Smooth muscle cell (in vitro differentiated cells): ENCODE data around the gene ZG16. TPM values are rescaled to one million over a fixed set of nuclear protein-coding genes. Genes with fewer than 3 reads are reported as not detected.
A peak's percentile ranks its signal among the peaks of the same experiment; 100 is the strongest.

Experiments
- DNase-seq: peaks from one replicate; lab custom pipeline; 2025; ENCODE audit not compliant: unreplicated experiment; lab: John Stamatoyannopoulos, UW
- H2AFZ ChIP-seq: fragments of 200-600 bp; sonication (generic); 2 replicates; pipeline ENCODE4 v1.6.0; 2016; ENCODE audit warnings: antibody characterized with exemption, low read depth, mild to moderate bottlenecking
- H3F3A ChIP-seq: fragments of 200-600 bp; sonication (generic); 2 replicates; pipeline ENCODE4 v1.6.0; 2017; ENCODE audit warnings: antibody characterized with exemption, low read depth
- H3K27ac ChIP-seq: fragments of 200-600 bp; sonication (generic); 2 replicates; pipeline ENCODE4 v1.5.1; 2016; ENCODE audit warnings: low read depth, mild to moderate bottlenecking
- H3K27me3 ChIP-seq: fragments of 200-600 bp; sonication (generic); 2 replicates; pipeline ENCODE4 v1.6.1; 2016; ENCODE audit warnings: low read depth, mild to moderate bottlenecking
- H3K36me3 ChIP-seq: fragments of 200-600 bp; sonication (generic); 2 replicates; pipeline ENCODE4 v1.5.1; 2016; ENCODE audit warnings: low read depth
- H3K4me1 ChIP-seq: fragments of 200-600 bp; sonication (generic); 2 replicates; pipeline ENCODE4 v1.5.1; 2016; ENCODE audit warnings: low read depth
- H3K4me2 ChIP-seq: fragments of 200-600 bp; sonication (generic); 2 replicates; pipeline ENCODE4 v1.6.0; 2016; ENCODE audit warnings: mild to moderate bottlenecking
- H3K4me3 ChIP-seq: fragments of 200-600 bp; sonication (generic); 2 replicates; pipeline ENCODE4 v1.5.1; 2016; ENCODE audit warnings: mild to moderate bottlenecking
- H3K79me2 ChIP-seq: fragments of 200-600 bp; sonication (generic); 2 replicates; pipeline ENCODE4 v1.6.0; 2016; ENCODE audit warnings: low read depth, mild to moderate bottlenecking
- H3K9ac ChIP-seq: fragments of 200-600 bp; sonication (generic); 2 replicates; pipeline ENCODE4 v1.6.0; 2016; ENCODE audit warnings: low read depth
- H3K9me3 ChIP-seq: fragments of 200-600 bp; sonication (generic); replicated peaks from 2 replicates; pipeline ENCODE4 v1.5.1; 2016; ENCODE audit warnings: low read depth
- H4K20me1 ChIP-seq: fragments of 200-600 bp; sonication (generic); 2 replicates; pipeline ENCODE4 v1.6.0; 2016; ENCODE audit warnings: low read depth
- WGBS: methylation state at CpG from one replicate; pipeline ENCODE4 v1.1.7; 2016; ENCODE audit warnings: low lambda C conversion rate; 5-methylcytosine and 5-hydroxymethylcytosine counted together
- polyA plus RNA-seq: library from polyadenylated mRNA; unstranded; fragments of >200 nt; fragmentation: Nextera tagmentation; extraction: Ambion mirVana; gene quantifications from 2 replicates; pipeline ENCODE4 v1.2.1, GENCODE V29; 2016
- total RNA-seq: library from RNA; depleted of rRNA; stranded (reverse); fragments of >200 nt; gene quantifications from 2 replicates; pipeline ENCODE4 v1.2.3, GENCODE V29; 2014
- TF ChIP-seq, protein P1 (sequence below): fragments of 200-600 bp; sonication (generic); IDR thresholded peaks from 2 replicates; pipeline ENCODE4 v1.5.1; 2017; ENCODE audit warnings: borderline replicate concordance, mild to moderate bottlenecking, antibody characterized with exemption; ENCODE audit not compliant: insufficient read depth, poor library complexity, severe bottlenecking

ZG16 gene
- total and polyA plus RNA-seq, 2 experiments from 2014 or later, result not detected

DNA sequence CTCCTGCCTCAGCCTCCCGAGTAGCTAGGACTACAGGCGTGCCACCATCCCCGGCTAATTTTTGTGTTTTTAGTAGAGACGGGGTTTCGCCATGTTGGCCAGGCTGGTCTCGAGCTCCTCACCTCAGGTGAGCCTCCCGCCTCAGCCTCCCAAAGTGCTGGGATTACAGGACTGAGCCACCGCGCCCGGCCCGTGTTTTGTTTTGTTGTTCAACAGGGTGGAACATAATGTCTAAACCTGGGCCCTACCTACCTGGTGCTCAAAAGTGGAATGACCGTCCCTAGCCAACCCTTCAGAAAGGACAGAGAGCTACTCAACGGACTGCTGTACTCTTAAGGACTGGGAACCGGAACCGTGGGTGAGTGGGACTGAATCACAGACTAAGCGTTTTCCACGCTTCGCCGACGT is 11.7 kb downstream of the ZG16 start:
- Histone ChIP-seq H3K4me3 (peak overlapping the region; percentile 75), H2AFZ (peak overlapping the region; percentile 88), H4K20me1 (no peaks in the 10 kb centered on the region), H3K79me2 (peaks cover 39% of the 10 kb centered on the region), H3K9ac (no peak overlapping the region), H3K36me3 (no peaks in the 10 kb centered on the region), H3K4me1 (peaks cover 15% of the 10 kb centered on the region), H3K27ac (peak overlapping the region; percentile 72), H3K27me3 (no peaks in the 10 kb centered on the region), H3F3A (no peaks in the 10 kb centered on the region), H3K4me2 (peak overlapping the region; percentile 84), H3K9me3 (no peaks in the 10 kb centered on the region)
- WGBS, result 69% methylated on average over 20 of the region's 20 CpGs
- TF ChIP-seq, protein P1, sequence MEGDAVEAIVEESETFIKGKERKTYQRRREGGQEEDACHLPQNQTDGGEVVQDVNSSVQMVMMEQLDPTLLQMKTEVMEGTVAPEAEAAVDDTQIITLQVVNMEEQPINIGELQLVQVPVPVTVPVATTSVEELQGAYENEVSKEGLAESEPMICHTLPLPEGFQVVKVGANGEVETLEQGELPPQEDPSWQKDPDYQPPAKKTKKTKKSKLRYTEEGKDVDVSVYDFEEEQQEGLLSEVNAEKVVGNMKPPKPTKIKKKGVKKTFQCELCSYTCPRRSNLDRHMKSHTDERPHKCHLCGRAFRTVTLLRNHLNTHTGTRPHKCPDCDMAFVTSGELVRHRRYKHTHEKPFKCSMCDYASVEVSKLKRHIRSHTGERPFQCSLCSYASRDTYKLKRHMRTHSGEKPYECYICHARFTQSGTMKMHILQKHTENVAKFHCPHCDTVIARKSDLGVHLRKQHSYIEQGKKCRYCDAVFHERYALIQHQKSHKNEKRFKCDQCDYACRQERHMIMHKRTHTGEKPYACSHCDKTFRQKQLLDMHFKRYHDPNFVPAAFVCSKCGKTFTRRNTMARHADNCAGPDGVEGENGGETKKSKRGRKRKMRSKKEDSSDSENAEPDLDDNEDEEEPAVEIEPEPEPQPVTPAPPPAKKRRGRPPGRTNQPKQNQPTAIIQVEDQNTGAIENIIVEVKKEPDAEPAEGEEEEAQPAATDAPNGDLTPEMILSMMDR, result no peak
- DNase-seq, result no peak

DNA sequence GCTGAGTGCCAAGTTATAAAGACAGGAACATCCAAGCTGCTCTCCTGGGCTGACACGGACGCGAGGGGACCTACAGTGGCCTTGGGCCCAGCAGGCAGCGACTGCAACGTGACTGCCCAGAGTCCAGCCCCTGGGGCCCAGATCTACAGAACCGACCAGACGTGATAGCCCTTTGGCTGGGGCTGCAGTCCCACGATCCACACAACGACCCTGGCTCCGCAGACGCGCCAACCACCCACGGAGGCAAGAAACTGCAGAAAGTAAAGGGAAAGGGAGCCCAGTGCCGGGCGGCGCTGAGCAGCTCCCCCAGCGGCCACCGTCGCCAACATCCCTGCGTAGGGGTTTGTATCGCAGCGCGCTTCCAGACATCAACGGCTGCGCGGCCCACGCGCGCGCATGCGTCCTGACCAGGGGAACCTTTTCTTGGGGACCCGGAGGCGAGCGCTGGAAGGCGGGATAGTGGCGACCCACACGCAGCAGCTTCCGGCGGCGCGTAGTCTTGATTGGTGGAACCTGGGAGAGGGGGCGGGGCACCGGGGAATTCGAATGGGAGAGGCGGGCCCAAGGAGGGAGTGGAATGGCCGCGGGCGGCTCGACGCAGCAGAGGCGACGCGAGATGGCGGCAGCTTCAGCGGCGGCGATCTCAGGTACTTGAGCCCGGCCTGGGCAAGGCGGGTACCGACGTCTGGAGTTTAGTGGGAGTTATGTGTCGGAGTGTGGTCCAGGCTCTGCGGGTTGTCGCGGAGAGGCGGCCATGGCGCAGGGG is 12.3 kb downstream of the ZG16 start, which contains the start of gene KIF22:
Gene KIF22 (plus strand): TSS at position 569 of the 766 bp plus-strand sequence. CDS start 9 bp downstream, at position 578.
- H3K27ac ChIP-seq, result peak within 1 kb of the TSS; percentile 72
- H3K27me3 ChIP-seq, result no peaks in the 10 kb centered on the region
- peaks cover 15% of the 10 kb centered on the region for H3K4me1 ChIP-seq
- TF ChIP-seq, protein P1, result peak; percentile 50
- DNase-seq, result peak; percentile 98
- no peaks in the 10 kb centered on the region for H3K36me3 ChIP-seq
- peak within 1 kb of the TSS; percentile 96 for H3K4me2 ChIP-seq
- peak within 1 kb of the TSS; percentile 63 for H3K9ac ChIP-seq
- peak within 1 kb of the TSS; percentile 88 for H2AFZ ChIP-seq
- no peaks in the 10 kb centered on the region for H3F3A ChIP-seq
- peaks cover 45% of the 10 kb centered on the region for H3K79me2 ChIP-seq
- no peaks in the 10 kb centered on the region for H3K9me3 ChIP-seq
- H4K20me1 ChIP-seq, result no peaks in the 10 kb centered on the region
- peak within 1 kb of the TSS; percentile 75 for H3K4me3 ChIP-seq
- 2% methylated on average over 67 of the region's 67 CpGs for WGBS

DNA sequence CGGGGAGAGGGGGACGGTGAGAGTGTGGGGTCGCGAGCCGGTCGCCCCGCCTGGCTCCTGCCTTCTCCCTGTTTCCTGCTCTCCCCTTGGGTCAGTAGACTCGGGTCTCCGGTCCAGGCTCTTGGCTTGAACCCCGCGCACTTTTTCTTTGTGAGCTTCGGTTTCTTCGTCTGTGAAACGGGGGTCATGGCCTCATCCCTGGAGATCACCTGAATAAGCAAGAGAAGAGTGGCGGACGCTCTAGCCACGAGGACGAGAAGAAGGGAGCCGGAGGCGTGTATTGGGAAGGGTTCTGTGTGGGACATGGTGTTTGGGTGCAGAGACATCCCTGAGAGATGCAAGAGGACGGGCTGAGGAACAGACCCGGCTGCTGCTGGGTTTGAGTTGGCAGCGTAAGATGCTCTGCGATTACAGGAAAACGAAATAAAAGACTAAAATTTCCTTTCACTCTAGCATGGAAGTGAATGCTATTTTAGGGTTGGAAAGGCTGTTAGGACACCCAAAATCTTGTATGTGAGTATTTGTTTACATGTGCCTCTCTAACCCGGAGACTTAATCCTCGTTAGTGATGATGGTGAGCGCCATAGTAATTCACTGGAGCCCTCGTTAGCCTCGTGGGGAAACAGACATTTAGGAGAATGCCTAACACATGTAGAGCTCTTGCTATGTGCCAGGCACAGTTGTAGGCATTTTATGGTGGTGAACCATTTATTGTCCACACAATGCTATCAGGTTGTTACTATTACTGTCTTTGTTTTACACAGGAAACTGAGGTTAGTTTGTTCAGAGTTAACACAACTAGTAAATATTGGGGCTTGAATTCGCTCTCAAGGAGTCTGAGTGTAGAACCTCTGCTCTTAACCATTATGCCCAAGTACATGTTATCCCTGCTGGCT is 13.1 kb downstream of the ZG16 start:
- H3K27me3 ChIP-seq, result no peaks in the 10 kb centered on the region
- 2% methylated on average over 31 of the region's 31 CpGs for WGBS
- no peak overlapping the region for H3K27ac ChIP-seq
- no peaks in the 10 kb centered on the region for H3K36me3 ChIP-seq
- peak overlapping the region; percentile 75 for H3K4me3 ChIP-seq
- no peaks in the 10 kb centered on the region for H3K9me3 ChIP-seq
- peak overlapping the region; percentile 76 for H2AFZ ChIP-seq
- peak overlapping the region; percentile 63 for H3K9ac ChIP-seq
- H4K20me1 ChIP-seq, result no peaks in the 10 kb centered on the region
- peak overlapping the region; percentile 96 for H3K4me2 ChIP-seq
- TF ChIP-seq, protein P1, result no peak
- peak; percentile 18 for DNase-seq
- peaks cover 15% of the 10 kb centered on the region for H3K4me1 ChIP-seq
- H3K79me2 ChIP-seq, result peaks cover 51% of the 10 kb centered on the region
- no peaks in the 10 kb centered on the region for H3F3A ChIP-seq
